Adipocyte (in vitro differentiated cells): Measurements from ENCODE around the gene AATK.
A peak's percentile ranks its signal among the peaks of the same experiment; 100 is the strongest.

ENCODE experiments used
- DNase-seq: peaks from one replicate; pipeline ENCODE4 v3.0.0-alpha.2; 2015; ENCODE audit warnings: low read depth
- H3K27me3 ChIP-seq: replicated peaks from 2 replicates; pipeline ENCODE4 v1.7.0; 2013; ENCODE audit warnings: mild to moderate bottlenecking, low read length, moderate library complexity; ENCODE audit not compliant: control insufficient read depth, insufficient read depth
- H3K36me3 ChIP-seq: 2 replicates; pipeline ENCODE4 v1.7.0; 2013; ENCODE audit warnings: low read length, mild to moderate bottlenecking, moderate library complexity; ENCODE audit not compliant: control insufficient read depth, insufficient read depth, severe bottlenecking
- H3K4me1 ChIP-seq: 2 replicates; pipeline ENCODE4 v1.7.0; 2013; ENCODE audit warnings: mild to moderate bottlenecking, low read length, moderate library complexity; ENCODE audit not compliant: control insufficient read depth, insufficient read depth
- H3K4me3 ChIP-seq: 2 replicates; pipeline ENCODE4 v1.7.0; 2013; ENCODE audit warnings: mild to moderate bottlenecking, low read length, moderate library complexity
- H3K9ac ChIP-seq: 2 replicates; pipeline ENCODE4 v1.7.0; 2013; ENCODE audit warnings: mild to moderate bottlenecking, low read length, moderate library complexity
- H3K9me3 ChIP-seq: 2 replicates; pipeline ENCODE4 v1.7.0; 2013; ENCODE audit warnings: mild to moderate bottlenecking, low read length, moderate library complexity; ENCODE audit not compliant: control insufficient read depth

Gene AATK

GRCh38 chr17:81203136-81203535 is 37.1 kb upstream of the AATK start:
- Histone ChIP-seq H3K9ac (no peak overlapping the region), H3K4me1 (no peaks in the 10 kb centered on the region), H3K27me3 (no peaks in the 10 kb centered on the region), H3K4me3 (no peak overlapping the region), H3K36me3 (no peaks in the 10 kb centered on the region), H3K9me3 (no peaks in the 10 kb centered on the region)
- no peak for DNase-seq

DNA sequence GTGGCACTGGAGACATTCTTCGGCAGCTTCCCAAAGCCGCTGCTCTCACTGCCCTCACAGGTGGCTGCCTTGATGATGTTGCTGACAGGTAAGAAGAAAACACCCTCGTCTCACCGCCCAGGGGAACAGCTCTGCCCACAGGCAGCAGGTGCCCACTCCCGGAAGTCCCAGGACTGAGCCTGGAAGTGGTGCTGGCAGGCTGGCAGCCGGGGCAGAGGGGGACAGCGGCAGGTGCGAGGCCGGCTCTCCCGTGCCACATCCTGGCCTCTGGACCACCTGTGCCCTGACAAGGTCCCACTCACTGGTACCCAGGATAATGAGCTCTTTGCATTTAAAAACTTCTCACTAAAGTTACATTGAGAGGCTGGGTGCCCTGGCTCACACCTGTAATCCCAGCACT is 36.3 kb upstream of the AATK start:
- DNase-seq, result no peak
- H3K4me3 ChIP-seq, result no peak overlapping the region
- no peaks in the 10 kb centered on the region for H3K4me1 ChIP-seq
- no peak overlapping the region for H3K9ac ChIP-seq
- no peaks in the 10 kb centered on the region for H3K9me3 ChIP-seq
- no peaks in the 10 kb centered on the region for H3K36me3 ChIP-seq
- H3K27me3 ChIP-seq, result no peaks in the 10 kb centered on the region

DNA sequence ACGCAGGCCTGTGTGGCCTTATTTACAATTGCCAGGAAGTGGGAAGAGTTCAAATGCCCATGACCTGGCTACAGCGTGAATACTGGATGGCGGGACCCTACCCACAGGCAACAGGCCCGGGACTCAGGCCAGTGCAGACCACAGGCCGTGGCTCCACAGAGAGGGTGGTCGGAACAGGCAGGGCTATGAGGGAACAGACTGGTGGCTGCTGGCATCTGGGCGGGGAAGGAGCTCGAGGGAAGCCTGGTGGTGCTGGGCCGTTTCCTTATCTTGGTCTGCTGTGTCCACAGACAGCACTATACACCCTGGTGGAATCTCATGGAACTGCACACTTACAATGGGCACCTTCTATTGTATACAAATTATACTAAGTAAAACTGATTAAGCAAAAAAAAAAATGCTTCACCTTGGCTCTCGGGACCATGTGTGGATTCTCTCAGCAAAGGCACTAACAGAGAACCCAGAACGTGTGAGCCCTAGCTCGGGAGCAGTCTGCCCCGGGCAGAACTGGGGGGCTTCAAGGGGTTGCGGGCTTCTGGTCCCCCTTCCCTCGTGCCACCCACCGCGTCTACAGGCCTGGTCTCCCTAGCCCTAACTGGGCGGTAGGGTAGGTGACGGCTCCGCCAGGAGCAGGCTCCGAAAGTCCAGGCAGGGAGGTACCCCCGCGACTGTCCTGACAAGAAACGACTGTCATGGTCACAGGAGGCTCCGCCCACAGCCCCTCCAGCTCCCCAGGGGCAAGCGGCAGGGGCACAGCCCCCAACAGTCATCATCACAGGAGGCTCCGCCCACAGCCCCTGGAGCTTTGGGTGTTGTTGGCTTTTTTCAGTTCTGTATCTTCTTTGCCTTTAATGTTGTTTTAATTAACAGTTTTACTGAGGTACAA is 34.9 kb upstream of the AATK start:
- H3K4me3 ChIP-seq, result no peak overlapping the region
- H3K9me3 ChIP-seq, result no peaks in the 10 kb centered on the region
- no peaks in the 10 kb centered on the region for H3K36me3 ChIP-seq
- no peak overlapping the region for H3K9ac ChIP-seq
- DNase-seq, result peak; percentile 86
- H3K4me1 ChIP-seq, result no peaks in the 10 kb centered on the region
- H3K27me3 ChIP-seq, result no peaks in the 10 kb centered on the region

DNA sequence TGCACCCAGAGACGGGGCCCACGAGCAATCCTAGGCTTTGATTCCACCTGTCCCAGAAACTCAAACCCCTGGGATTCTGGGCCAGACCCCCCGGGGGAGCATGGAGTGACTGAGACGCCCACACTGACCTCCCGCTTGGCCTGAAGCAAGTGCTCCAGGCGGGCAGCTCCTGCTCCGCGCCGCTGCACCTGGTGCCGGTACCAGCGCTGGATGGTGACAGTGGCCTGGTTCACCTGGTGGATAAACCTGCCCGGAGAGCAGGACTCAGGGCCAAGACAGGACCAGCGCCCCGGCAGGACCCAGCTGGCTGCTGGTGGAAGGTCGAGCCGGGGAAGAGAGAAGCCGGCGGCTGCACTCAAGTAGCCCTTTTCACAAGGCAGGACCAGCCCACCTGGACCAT is 34.2 kb upstream of the AATK start:
- Histone ChIP-seq H3K27me3 (no peaks in the 10 kb centered on the region), H3K9me3 (no peaks in the 10 kb centered on the region), H3K4me1 (no peaks in the 10 kb centered on the region), H3K4me3 (no peak overlapping the region), H3K9ac (no peak overlapping the region), H3K36me3 (no peaks in the 10 kb centered on the region)
- DNase-seq, result no peak

GRCh38 chr17:81199482-81199830 is 33.4 kb upstream of the AATK start:
- Histone ChIP-seq H3K27me3 (no peaks in the 10 kb centered on the region), H3K36me3 (no peaks in the 10 kb centered on the region), H3K9ac (no peak overlapping the region), H3K4me3 (no peak overlapping the region), H3K4me1 (no peaks in the 10 kb centered on the region), H3K9me3 (no peaks in the 10 kb centered on the region)
- no peak for DNase-seq

- H3K9me3 ChIP-seq, result no peaks in the 10 kb centered on the region
- no peak overlapping the region for H3K4me3 ChIP-seq
- H3K27me3 ChIP-seq, result no peaks in the 10 kb centered on the region
- H3K36me3 ChIP-seq, result no peaks in the 10 kb centered on the region
- no peak for DNase-seq
- no peaks in the 10 kb centered on the region for H3K4me1 ChIP-seq
- H3K9ac ChIP-seq, result no peak overlapping the region
These were observed 32.9 kb upstream of the AATK start for GRCh38 chr17:81198826-81199481.

DNA sequence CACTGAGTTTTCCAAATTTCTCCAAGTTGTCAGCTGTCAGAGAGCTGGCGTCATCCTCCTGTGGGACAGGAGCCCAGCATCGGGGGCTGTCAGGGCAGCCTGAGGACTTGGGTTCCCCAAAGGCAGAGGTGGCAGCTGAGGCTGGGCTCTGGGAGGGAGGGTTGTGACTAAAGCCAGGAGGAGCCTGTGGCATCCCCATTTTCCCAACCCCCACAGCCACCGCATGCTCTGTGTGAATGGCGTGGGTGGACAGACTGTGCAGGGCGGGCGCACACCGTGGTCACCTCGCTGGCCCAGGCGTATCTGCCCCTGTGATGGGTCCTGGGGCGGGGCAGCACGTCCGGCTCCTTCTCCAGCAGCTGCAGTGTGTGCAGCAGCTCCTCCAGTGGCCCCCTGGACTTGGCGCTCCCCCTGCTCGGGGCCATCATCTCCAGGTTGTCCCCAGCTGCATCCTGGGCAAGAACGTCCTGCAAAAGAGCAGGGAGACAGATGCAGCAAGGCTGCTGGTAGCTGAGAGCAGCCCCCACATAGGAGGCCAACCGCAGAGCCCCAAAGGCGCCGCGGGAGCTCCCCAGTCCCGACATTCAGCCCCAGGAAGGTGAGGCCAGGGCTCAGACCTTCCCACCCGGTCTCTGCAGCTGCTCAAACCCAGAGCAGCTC is 31.9 kb upstream of the AATK start:
- Histone ChIP-seq H3K27me3 (no peaks in the 10 kb centered on the region), H3K36me3 (no peaks in the 10 kb centered on the region), H3K9me3 (no peaks in the 10 kb centered on the region), H3K4me3 (no peak overlapping the region), H3K9ac (no peak overlapping the region), H3K4me1 (no peaks in the 10 kb centered on the region)
- DNase-seq, result no peak

- Histone ChIP-seq H3K4me3 (no peak overlapping the region), H3K9me3 (no peaks in the 10 kb centered on the region), H3K27me3 (no peaks in the 10 kb centered on the region), H3K4me1 (no peaks in the 10 kb centered on the region), H3K36me3 (no peaks in the 10 kb centered on the region), H3K9ac (no peak overlapping the region)
- no peak for DNase-seq
These were observed 31.4 kb upstream of the AATK start for GRCh38 chr17:81197409-81197795.

DNA sequence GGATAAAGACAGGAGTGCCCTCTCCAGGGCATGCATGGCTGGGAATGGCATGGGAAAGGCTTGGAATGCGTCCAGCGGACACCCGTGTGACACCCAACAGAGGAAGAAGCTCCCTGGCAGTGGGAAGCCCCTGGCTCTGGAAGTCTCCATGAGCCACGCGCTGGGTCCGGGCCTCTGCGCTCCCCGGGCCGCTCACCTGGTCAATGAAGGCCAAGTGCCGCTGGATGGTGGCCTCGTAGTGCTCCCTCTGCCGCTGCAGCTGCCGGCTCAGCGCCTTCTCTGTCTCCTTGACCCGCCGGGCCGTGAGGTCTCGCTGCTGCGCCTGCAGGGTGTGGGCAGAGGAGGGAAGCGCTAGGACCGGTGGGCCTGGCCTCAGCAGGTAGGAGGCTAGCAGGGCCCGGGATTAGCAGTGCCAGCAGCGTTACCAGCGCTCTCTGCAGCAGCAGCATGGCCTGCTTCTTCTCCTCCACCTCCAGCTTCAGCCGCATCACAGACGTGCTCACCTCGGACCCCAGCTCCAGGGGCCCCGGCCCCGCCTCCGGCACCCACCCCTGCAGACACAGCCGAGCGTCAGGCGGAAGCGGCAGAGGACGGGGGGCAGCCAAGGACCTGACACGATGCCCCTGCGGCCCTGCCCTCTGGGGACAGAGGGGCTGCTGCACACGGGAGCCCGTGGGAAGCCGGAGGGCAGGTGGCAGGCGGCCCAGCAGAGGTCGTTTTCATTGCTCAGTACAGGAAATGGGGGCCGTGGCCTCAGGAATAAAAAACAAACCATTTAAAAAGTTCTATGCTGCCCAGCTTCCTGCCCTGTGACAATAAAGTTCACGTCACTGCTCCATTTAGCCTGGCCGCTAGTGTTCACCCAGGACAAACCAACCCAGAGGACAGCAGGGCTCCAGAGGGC is 30.7 kb upstream of the AATK start:
- Histone ChIP-seq H3K36me3 (no peaks in the 10 kb centered on the region), H3K9ac (no peak overlapping the region), H3K9me3 (no peaks in the 10 kb centered on the region), H3K4me1 (no peaks in the 10 kb centered on the region), H3K4me3 (no peak overlapping the region), H3K27me3 (no peaks in the 10 kb centered on the region)
- no peak for DNase-seq

DNA sequence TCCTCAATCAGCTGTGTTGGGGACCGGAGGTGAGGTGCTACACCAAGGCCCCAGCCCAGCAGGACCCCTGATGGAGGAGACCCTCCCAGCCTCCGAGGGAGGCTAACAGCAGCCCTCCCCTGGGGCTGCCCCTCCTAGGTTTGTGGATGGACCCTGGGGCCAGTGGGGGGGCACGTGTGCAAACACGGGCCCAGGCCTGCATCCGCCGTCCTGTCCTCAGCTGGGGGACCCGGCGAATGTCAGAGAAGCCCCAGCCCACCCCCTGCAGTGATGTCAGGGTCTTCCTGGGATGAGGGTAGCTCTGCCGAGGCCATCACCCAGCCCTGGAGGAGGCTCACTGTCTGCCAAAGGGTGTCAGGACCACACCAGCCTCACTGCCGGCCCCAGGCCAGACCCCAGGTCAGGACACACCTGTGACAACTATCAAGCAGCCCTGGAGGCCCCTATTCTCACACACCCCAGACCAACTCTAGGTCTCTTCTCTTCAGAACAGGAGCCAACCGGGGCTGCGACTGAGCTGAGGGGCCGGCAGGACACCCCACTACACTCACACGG is 30.0 kb upstream of the AATK start:
- H3K9ac ChIP-seq, result no peak overlapping the region
- H3K4me3 ChIP-seq, result no peak overlapping the region
- no peaks in the 10 kb centered on the region for H3K4me1 ChIP-seq
- DNase-seq, result no peak
- no peaks in the 10 kb centered on the region for H3K36me3 ChIP-seq
- no peaks in the 10 kb centered on the region for H3K27me3 ChIP-seq
- H3K9me3 ChIP-seq, result no peaks in the 10 kb centered on the region
